ENCODE results near the gene AMN.

The AMN gene

GRCh38 chr14:102927878-102928411, 5.5 kb downstream of the AMN start:
- DNase-seq (ENCODE audit: low read depth) = no peak

DNA sequence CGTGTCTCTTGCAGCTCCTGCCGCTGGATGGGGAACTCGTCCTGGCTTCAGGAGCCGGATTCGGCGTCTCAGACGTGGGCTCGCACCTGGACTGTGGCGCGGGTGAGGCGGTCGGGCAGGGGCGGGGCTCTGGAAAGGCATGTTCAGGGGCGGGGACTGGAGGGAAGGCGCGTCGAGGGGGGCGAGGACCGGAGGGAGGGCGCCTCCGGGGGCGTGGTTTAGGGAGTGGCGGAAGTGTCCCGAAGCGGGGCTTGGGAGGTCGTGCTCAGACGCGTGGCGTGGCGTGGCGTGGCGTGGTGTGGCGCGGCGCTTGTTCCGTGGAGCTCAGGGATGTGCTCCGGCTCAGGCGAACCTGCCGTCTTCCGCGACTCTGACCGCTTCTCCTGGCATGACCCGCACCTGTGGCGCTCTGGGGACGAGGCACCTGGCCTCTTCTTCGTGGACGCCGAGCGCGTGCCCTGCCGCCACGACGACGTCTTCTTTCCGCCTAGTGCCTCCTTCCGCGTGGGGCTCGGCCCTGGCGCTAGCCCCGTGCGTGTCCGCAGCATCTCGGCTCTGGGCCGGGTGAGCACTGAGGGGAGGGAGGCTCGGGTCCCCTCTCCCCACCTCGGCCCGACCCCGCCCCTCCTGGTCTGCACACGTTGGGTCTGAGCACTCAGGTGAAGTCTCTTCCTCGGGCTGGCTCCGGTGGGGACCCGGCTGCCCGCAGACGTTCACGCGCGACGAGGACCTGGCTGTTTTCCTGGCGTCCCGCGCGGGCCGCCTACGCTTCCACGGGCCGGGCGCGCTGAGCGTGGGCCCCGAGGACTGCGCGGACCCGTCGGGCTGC, 6.2 kb downstream of the AMN start:
- no peak for DNase-seq (ENCODE audit: low read depth)

GRCh38 chr14:102929241-102930137, 7.0 kb downstream of the AMN start:
- no peak for DNase-seq (ENCODE audit: low read depth)

DNA sequence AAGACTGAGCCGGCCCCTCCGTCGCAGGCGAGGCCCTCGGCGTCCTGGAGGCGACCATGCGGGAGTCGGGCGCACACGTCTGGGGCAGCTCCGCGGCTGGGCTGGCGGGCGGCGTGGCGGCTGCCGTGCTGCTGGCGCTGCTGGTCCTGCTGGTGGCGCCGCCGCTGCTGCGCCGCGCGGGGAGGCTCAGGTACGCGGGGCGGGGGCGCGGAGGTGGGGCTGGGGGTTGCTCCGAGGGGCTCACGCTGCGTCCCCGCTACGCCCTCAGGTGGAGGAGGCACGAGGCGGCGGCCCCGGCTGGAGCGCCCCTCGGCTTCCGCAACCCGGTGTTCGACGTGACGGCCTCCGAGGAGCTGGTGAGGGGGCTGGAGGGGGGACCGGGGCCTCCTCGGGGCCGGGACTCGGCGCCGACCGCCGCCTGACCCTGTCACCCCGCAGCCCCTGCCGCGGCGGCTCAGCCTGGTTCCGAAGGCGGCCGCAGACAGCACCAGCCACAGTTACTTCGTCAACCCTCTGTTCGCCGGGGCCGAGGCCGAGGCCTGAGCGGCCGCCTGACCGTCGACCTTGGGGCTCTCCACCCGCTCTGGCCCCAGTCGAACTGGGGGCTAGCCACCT, 7.8 kb downstream of the AMN start:
- no peak for DNase-seq (ENCODE audit: low read depth)

DNA sequence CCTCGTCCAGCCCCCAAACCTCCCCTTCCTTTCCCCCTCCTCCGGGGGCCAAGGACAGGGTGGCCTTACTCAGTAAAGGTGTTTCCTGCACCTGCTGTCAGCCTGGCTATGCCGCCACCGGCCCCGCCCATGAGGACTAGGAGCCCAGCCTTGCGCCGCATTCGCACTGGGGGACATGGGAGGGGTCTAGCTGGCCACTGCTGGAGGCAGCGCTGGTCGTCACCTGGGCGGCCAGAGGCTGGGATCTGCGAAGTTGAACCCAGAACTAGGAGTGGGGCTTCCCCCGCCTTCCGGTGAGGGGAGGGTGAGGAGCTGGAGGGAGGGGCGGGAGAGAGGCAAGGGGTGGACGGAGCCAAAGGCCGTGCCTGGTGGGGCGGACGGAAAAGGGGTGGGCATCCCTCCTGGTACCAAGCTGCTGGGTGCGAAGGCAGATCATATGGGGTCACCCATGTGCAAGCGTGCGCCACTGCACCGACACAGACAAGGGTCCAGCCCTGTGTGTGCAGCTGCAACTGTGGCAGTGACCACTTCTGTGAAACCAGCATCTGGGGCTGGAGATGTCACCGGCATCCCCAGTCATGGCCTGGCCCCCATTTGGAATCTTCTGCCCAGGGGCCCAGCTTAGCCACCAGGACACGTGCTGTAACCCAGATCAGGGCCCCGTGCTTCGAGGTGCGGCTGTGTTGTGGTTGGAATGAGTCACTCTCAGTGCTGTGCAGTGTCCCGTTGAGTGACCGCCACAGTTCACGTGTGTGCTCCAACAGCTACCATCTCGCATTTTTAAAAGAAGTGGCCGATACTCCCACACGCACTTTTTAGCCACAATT, 8.5 kb downstream of the AMN start:
- DNase-seq (ENCODE audit: low read depth) = no peak

GRCh38 chr14:102931580-102932285, 9.3 kb downstream of the AMN start:
- no peak for DNase-seq (ENCODE audit: low read depth)

GRCh38 chr14:102932484-102933248, 10.2 kb downstream of the AMN start:
- no peak for DNase-seq (ENCODE audit: low read depth)

DNA sequence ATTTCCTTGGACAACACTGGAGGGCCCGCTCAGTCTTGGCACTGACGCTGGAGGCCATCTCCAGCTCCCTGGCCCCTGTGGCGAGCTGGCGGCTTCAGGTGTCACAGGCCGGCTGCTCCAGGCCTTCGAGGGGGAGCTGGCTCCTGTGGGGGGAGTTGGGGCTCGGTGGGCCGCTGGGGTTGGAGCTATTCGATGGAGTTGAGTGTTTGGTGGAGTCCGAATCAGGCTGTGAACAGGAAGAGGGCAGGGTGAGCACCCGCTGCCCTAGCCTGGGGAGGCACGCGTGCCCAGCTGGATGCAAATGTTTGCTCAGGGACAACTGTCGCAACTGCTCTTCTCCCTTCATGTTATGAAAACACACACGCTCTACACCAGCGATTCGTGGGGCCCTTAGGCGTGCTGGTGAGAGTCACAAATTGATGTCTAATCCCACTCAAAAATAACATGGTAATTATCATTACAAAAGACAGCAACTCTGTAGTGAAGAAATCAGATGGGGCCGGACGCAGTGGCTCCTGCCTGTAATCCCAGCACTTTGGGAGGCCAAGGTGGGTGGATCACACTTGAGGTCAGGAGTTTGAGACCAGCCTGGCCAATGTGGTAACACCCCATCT, 11.3 kb downstream of the AMN start:
- DNase-seq (ENCODE audit: low read depth) = no peak

- DNase-seq (ENCODE audit: low read depth) = no peak
Observed at GRCh38 chr14:102935756-102936155, 13.3 kb downstream of the AMN start.

GRCh38 chr14:102937331-102938175, 15.1 kb downstream of the AMN start:
- no peak for DNase-seq (ENCODE audit: low read depth)

DNA sequence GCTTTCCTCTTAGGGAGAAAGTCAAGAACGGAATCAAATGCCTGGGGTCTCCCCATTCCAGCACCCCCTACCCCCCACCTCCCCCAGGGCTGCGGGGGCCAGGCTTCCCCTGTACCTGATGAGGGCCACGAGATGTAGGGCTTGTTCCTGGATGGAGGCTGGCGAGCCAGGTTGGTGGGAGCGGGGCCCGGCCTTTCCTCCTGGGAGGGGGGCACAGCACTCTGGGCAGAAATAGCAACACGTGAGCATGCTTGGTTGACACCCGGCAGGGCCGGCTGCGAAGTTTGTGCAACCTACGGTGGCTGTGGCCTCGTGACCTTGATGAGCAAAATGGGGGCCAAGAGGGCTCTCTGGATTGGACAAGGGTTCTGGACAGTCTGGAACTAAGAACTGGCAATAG, 15.7 kb downstream of the AMN start:
- no peak for DNase-seq (ENCODE audit: low read depth)

GRCh38 chr14:102939329-102939728, 16.9 kb downstream of the AMN start:
- DNase-seq (ENCODE audit: low read depth) = no peak

DNA sequence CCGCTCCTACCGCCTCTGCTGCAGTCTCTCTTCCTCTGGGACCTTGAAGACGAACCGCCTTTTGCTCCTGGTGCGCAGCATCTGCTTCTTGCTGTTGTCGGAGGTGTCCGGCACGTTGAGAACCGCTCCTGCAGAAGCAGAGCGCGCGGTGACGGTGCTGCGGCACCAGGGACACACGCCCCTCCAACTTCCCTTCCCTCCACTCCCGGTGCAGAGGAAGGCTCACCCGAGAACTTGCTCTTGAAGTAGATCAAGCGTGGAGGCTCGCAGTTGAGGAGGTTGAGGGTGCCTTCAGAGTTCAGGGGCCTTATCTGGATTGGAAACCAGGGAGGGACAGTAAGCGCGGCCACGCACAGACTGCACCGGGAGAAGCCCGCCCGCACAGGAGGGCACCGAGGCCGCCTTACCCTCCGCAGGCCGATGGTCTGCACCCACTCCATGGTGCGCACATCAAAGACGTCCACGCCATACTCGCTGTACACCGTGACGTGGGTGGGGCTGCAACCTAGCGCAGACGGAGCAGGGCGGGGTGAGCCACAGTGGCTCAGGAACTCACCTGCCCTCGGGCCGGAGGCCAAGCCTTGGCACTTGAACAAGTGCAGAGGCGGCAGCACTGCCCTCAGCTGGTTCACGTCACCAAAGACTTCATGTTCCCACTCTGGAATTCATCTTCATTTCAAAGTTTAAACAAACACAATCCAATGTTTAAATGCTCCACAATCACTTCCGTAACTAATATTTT, 17.5 kb downstream of the AMN start:
- no peak for DNase-seq (ENCODE audit: low read depth)

GRCh38 chr14:102940729-102941362, 18.4 kb downstream of the AMN start:
- no peak for DNase-seq (ENCODE audit: low read depth)

DNA sequence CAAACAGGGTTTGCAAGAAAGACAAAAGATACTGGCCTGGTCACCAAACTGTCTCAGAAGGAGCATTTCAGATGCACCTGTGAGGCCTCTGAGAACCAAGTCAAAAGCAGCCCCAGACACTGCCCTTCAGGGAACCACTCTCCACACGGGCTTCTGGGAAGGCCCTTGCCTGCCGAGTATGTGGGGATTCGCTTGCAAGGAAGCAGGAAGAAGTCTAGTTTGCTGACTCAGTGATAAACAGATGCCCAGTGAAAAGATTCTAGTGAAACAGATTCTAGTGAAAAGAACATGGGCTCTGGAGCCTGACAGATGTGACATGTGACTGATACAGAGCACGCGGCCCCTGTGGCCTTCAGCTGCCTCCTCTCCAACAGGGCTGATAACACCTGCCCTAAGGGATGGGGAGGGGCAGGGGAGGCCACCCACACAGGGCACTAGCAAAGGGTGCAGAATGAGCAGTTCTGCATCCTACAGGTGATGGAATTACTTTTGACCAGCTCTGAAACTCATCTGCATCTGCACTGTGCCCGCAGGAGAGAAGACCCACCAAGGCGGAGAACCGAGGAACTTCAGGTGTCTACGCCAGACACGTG, 19.1 kb downstream of the AMN start:
- no peak for DNase-seq (ENCODE audit: low read depth)

- DNase-seq (ENCODE audit: low read depth) = no peak
Observed at GRCh38 chr14:102942069-102942468, 19.6 kb downstream of the AMN start.

DNA sequence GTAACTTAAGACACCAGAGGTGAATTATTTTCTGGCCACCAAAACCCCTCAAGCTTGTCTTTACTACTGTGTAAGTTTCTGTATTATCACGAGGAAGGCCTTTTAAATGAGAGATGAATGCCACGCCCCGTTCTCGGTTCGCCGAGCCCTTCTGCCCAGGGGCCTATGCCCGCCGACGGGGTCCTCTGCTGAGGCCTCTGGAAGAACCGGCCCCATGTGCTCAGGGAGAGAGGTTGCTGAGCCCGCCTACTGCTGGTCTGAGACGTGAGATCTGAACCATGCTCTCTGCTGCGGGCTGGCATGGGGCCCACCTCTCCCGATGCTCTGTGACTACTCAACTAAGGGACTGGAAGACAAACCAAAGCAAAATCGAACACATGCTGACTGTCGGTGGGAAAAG, 21.0 kb downstream of the AMN start:
- no peak for DNase-seq (ENCODE audit: low read depth)

All from GM04503 (cell line).